Subcutaneous abdominal adipose tissue (tissue), 5 donors: ENCODE results near the gene TSTD2.
"Not testable (repeated sequence)": the region's sequence is repeated elsewhere in the genome, so short reads cannot be mapped to it uniquely, and the experiment has no call there.

Source experiments
- H3K27ac ChIP-seq: one replicate; pipeline ENCODE4 v1.7.0; 2013; ENCODE audit warnings: low read depth, mild to moderate bottlenecking, inconsistent platforms, low read length, moderate library complexity
- H3K27me3 ChIP-seq, 5 donors: one replicate each; pipeline ENCODE4 v1.7.0; 2013; ENCODE audit warnings: low read length in 5 of 5, inconsistent platforms in 1 of 5; ENCODE audit not compliant: control insufficient read depth in 5 of 5, insufficient read depth in 4 of 5
- H3K36me3 ChIP-seq, 5 donors: one replicate each; pipeline ENCODE4 v1.7.0; 2013; ENCODE audit warnings: low read length in 5 of 5; ENCODE audit not compliant: control insufficient read depth in 5 of 5, insufficient read depth in 5 of 5
- H3K4me1 ChIP-seq, 5 donors: one replicate each; pipeline ENCODE4 v1.7.0; 2013; ENCODE audit warnings: low read length in 5 of 5, mild to moderate bottlenecking in 3 of 5, moderate library complexity in 1 of 5; ENCODE audit not compliant: control insufficient read depth in 5 of 5, insufficient read depth in 5 of 5
- H3K4me3 ChIP-seq, 5 donors: one replicate each; pipeline ENCODE4 v1.7.0; 2013; ENCODE audit warnings: low read length in 5 of 5, low read depth in 1 of 5
- H3K9ac ChIP-seq, 5 donors: one replicate each; pipeline ENCODE4 v1.7.0; 2013; ENCODE audit warnings: low read length in 5 of 5, mild to moderate bottlenecking in 4 of 5, moderate library complexity in 3 of 5
- H3K9me3 ChIP-seq, 5 donors: one replicate each; pipeline ENCODE4 v1.7.0; 2013; ENCODE audit warnings: low read length in 5 of 5; ENCODE audit not compliant: control insufficient read depth in 5 of 5
- donor health status: healthy.
- donor health status: healthy.
- donor health status: healthy.
- donor health status: healthy.
- donor health status: healthy.

TSTD2 gene

GRCh38 chr9:97620063-97620462 lies 13.1 kb downstream of the TSTD2 start:
- H3K36me3 ChIP-seq = peaks cover 20 to 44% (median 26%) of the 10 kb centered on the region in 5 donors
- not testable (repeated sequence) for H3K27ac ChIP-seq, H3K9me3 ChIP-seq, H3K4me1 ChIP-seq, H3K27me3 ChIP-seq, H3K9ac ChIP-seq, H3K4me3 ChIP-seq

DNA sequence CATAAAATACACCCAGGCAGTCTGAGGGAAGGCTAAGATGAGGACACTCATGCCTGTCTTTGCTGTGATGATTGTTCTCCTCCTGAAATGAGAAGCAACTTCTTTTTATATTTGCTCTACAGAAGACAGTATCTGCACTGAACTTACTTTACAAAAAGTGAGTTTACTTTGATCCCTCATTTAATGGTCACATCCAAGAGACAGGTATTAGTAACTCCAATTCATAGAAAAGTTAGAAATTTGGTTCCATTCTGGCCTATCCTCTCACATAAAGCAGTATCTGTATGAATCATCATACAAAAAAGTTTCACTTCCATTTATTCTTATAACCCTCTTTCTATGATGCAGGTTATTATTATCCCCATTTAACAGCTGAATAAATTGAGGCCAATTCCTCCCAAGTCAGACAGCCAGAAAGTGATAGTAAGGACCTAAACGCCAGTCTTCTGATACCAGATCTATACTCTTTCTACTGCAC lies 15.2 kb downstream of the TSTD2 start:
- Histone ChIP-seq H3K36me3 (peaks cover 13 to 42% (median 17%) of the 10 kb centered on the region in 5 donors), H3K9ac (no peak overlapping the region), H3K27ac (no peak overlapping the region), H3K4me1 (peaks cover 0 to 3% (median 0%) of the 10 kb centered on the region in 5 donors), H3K4me3 (no peak overlapping the region), H3K9me3 (no peaks in the 10 kb centered on the region), H3K27me3 (no peaks in the 10 kb centered on the region)

- H3K4me1 ChIP-seq = peaks cover 0 to 3% (median 0%) of the 10 kb centered on the region in 5 donors
- no peak overlapping the region for H3K27ac ChIP-seq
- no peaks in the 10 kb centered on the region for H3K9me3 ChIP-seq
- no peak overlapping the region for H3K9ac ChIP-seq
- H3K27me3 ChIP-seq = no peaks in the 10 kb centered on the region
- H3K4me3 ChIP-seq = no peak overlapping the region
- H3K36me3 ChIP-seq = peaks cover 26 to 50% (median 32%) of the 10 kb centered on the region in 5 donors
Measured at GRCh38 chr9:97615439-97616072, 17.6 kb downstream of the TSTD2 start.

DNA sequence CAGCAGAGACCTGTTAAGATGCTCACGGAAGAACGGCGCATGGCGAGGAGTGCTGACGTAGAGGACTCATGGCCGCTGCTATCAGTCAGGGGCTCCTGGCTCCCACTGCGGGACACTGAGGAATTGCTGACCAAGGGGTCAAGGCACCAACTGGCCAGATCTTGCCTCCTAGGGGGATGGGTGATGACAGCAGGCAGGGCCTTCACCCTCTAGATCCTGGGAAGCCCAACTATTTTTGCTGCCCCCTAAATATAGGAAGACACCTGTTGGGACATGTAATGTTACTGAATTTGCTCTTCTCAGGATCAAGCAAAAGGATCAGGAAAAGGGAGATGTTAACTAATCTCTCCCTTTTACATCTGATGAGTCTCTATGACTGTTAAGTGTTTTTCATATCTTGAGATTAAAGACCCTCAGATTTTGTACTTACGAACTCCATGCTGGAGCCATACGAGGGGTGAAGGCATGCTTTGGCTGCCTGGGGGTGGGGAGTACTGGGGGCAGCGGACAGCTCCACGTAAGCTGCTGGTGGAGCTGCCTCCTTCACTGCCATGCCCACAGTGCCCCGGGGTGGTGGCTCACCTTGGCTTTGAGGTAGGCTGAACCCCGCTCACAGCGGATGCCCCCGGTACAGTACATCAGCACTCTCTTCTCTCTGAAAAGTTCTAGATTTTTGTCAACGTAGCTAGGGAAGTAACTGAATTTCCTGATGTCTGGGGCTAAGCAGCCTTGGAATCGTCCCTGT lies 28.1 kb downstream of the TSTD2 start:
- no peaks in the 10 kb centered on the region for H3K9me3 ChIP-seq
- H3K36me3 ChIP-seq = peaks cover 11 to 85% (median 65%) of the 10 kb centered on the region in 5 donors
- peaks cover 2 to 26% (median 19%) of the 10 kb centered on the region in 5 donors for H3K4me1 ChIP-seq
- H3K4me3 ChIP-seq = no peak overlapping the region
- H3K9ac ChIP-seq = no peak overlapping the region
- no peaks in the 10 kb centered on the region for H3K27me3 ChIP-seq
- H3K27ac ChIP-seq = no peak overlapping the region

DNA sequence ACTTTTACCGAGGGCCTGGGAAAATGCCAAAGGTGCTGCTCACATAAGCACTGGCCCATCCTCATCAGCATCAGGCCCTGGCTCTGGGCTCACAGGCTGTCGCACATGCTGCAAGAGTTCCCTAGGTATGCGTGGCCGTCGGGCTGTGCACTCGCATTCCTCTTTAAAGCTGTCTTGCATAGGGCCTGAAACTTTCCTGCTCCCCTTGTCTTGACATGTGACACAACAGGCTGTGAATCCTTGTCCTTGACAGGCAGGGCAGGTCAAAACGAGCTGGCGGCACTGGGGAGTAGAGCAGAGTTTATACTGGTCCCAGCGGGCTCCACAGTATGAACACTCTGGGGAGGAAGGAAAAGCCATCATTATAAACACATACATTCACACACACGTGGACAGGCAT lies 30.7 kb downstream of the TSTD2 start:
- H3K27ac ChIP-seq = no peak overlapping the region
- no peak overlapping the region for H3K4me3 ChIP-seq
- H3K9me3 ChIP-seq = no peaks in the 10 kb centered on the region
- H3K27me3 ChIP-seq = no peaks in the 10 kb centered on the region
- no peak overlapping the region for H3K9ac ChIP-seq
- peaks cover 6 to 77% (median 61%) of the 10 kb centered on the region in 5 donors for H3K36me3 ChIP-seq
- H3K4me1 ChIP-seq = peaks cover 8 to 41% (median 31%) of the 10 kb centered on the region in 5 donors

GRCh38 chr9:97601228-97601898 lies 31.8 kb downstream of the TSTD2 start:
- H3K4me1 ChIP-seq = peaks cover 8 to 42% (median 31%) of the 10 kb centered on the region in 5 donors
- H3K9ac ChIP-seq = no peak overlapping the region
- H3K27ac ChIP-seq = peak overlapping the region; percentile 52
- peaks cover 6 to 68% (median 57%) of the 10 kb centered on the region in 5 donors for H3K36me3 ChIP-seq
- no peak overlapping the region for H3K4me3 ChIP-seq
- no peaks in the 10 kb centered on the region for H3K27me3 ChIP-seq
- H3K9me3 ChIP-seq = no peaks in the 10 kb centered on the region

DNA sequence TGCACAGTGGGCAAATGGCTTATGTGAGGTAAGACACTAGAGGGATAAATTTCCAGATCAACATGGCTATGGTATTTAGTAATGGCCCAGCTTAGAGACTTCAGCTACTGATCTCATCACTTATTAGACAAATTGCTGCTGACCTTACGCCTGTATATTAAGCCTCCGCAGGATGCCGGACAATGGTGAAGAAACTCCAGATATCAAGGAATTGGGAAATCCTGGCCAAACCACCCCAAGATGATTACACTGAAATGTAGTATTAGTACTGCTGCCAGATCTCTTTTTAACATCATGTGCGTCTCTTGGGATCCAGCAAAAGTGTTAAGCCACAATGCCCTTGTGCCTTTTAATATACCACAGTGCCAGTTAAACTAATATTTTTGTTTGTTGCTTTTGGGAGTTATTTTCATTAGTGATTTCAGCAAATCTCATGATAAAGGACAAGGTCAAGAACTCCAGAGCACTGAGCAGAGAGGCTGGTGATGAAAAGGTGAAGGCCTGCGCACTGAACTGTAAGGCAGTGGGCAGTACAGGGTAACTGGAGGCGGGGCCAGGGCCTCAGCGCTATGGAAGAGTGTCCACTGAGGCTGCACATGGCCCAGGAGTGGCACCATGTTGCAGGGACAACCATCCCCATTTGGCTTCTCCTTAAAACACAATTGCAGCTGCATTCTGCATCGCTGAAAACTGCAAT lies 32.5 kb downstream of the TSTD2 start:
- Histone ChIP-seq H3K36me3 (peaks cover 6 to 61% (median 53%) of the 10 kb centered on the region in 5 donors), H3K27me3 (no peaks in the 10 kb centered on the region), H3K27ac (peak overlapping the region; percentile 52), H3K4me3 (no peak overlapping the region), H3K9me3 (no peaks in the 10 kb centered on the region), H3K9ac (no peak overlapping the region), H3K4me1 (peaks cover 8 to 42% (median 31%) of the 10 kb centered on the region in 5 donors)

DNA sequence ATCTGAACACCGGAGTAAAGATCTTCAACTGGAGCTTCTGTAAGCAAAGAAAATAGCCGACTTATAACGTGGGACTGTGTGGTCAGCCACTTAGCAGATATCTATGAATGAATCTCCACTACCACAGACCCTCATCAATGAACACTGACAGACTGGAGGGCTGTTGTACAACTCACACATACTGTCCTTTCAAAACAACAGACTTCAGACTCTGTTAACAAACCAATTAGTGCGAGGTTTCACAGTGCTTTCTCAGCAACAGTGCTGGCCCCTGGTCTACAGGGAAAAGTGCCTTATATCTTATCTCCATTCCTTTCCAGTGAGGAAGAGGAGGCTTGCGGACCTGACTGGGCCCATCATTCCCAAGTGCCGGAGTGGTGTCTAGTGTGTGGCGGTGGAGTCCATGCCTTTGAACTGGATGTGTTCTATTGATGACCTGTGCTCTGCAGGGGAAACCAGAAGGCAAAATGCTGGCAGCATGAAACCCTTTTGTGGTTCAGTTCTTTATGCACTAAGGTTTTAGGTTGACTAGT lies 33.8 kb downstream of the TSTD2 start:
- Histone ChIP-seq H3K4me3 (no peak overlapping the region), H3K4me1 (peaks cover 8 to 42% (median 31%) of the 10 kb centered on the region in 5 donors), H3K36me3 (peaks cover 4 to 48% (median 40%) of the 10 kb centered on the region in 5 donors), H3K27ac (peak overlapping the region; percentile 42), H3K9me3 (no peaks in the 10 kb centered on the region), H3K9ac (no peak overlapping the region), H3K27me3 (no peaks in the 10 kb centered on the region)

DNA sequence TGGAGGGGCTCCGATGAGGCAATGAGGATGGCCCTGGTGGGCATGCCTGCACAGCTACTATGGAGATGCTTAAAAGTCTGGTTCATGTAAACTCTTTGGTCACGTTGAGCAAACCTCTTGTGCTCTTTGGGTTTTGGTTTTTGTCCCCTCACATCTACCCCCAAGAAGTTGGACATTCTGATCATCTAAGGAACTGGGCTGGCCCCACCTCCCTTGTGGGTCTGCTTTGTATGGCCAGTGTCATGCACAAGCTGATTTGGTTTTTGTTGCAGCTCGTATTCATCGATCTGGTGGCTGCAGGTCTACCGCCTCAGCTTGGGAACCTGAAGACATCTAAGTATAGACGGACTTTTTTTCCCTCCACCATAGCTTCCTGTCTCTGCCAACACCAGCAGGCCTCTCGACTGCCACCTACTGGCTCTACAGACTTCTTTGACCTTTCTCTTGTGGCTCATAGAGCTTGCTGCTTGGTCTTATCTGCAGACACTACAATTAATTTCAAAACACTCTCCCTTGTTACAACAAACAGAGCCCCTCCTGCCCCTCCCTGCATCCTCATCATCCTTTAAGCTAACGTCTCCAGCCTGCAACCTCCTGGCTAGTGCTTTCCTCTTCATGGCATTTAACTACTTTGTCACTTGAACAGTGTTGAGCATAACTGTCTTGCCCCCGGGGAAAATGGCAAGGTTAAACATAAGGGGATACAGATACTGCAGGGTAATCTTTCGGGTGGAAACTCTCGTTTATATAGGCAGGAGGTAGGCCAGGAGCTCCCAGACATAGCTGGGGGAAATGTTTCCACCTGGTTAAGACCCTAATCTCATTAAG lies 34.5 kb downstream of the TSTD2 start:
- Histone ChIP-seq H3K9me3 (no peaks in the 10 kb centered on the region), H3K4me3 (no peak overlapping the region), H3K9ac (no peak overlapping the region), H3K36me3 (peaks cover 4 to 41% (median 37%) of the 10 kb centered on the region in 5 donors), H3K27ac (no peak overlapping the region), H3K27me3 (no peaks in the 10 kb centered on the region), H3K4me1 (peaks cover 8 to 42% (median 31%) of the 10 kb centered on the region in 5 donors)
